MCF 10A (cell line): ENCODE results near the gene MEIKIN. TPM values are rescaled to one million over a fixed set of nuclear protein-coding genes. Genes with fewer than 3 reads are reported as not detected.

ENCODE experiments used
- BruUV-seq: library from RNA; stranded (reverse); fragments of 400-500 nt; replicated peaks from 2 replicates; lab custom pipeline; 2021; lab: Mats Ljungman, UMichigan
- CTCF ChIA-PET: fragments of 300-600 bp; sonication (Branson Sonifier 250); formaldehyde crosslinking; extraction: SDS; loops from one replicate; lab custom pipeline; 2021; ENCODE audit warnings: antibody characterized with exemption, inconsistent platforms; lab: Yijun Ruan, JAX
- POLR2A ChIA-PET: fragments of 300-600, 350-650 bp; sonication (Branson Sonifier 250); formaldehyde crosslinking; extraction: SDS; loops from one replicate; lab custom pipeline; 2020; ENCODE audit warnings: antibody characterized with exemption, inconsistent platforms; lab: Yijun Ruan, JAX
- DNase-seq: peaks from one replicate; pipeline ENCODE4 v3.0.0-alpha.2; 2018; ENCODE audit not compliant: unreplicated experiment
- H3K27ac Mint-ChIP-seq: one replicate; pipeline ENCODE4 v1.8.0; 2022; ENCODE audit warnings: mild to moderate bottlenecking, low read depth, mixed read lengths; ENCODE audit not compliant: unreplicated experiment
- H3K27me3 Mint-ChIP-seq: one replicate; pipeline ENCODE4 v1.8.0; 2022; ENCODE audit warnings: mixed read lengths; ENCODE audit not compliant: insufficient read depth, unreplicated experiment
- H3K36me3 Mint-ChIP-seq: one replicate; pipeline ENCODE4 v1.8.0; 2022; ENCODE audit warnings: mild to moderate bottlenecking, moderate library complexity, mixed read lengths; ENCODE audit not compliant: insufficient read depth, unreplicated experiment
- H3K4me1 Mint-ChIP-seq: one replicate; pipeline ENCODE4 v1.8.0; 2022; ENCODE audit warnings: mixed read lengths; ENCODE audit not compliant: insufficient read depth, unreplicated experiment
- H3K4me3 Mint-ChIP-seq: one replicate; pipeline ENCODE4 v1.8.0; 2022; ENCODE audit warnings: mild to moderate bottlenecking, moderate library complexity, mixed read lengths; ENCODE audit not compliant: unreplicated experiment
- H3K9me3 Mint-ChIP-seq: one replicate; pipeline ENCODE4 v1.8.0; 2022; ENCODE audit warnings: mixed read lengths; ENCODE audit not compliant: unreplicated experiment
- CTCF ChIP-seq: fragments of 200-600 bp; IDR thresholded peaks from one replicate; pipeline ENCODE4 v1.8.0; 2022; ENCODE audit warnings: antibody characterized with exemption, mild to moderate bottlenecking; ENCODE audit not compliant: unreplicated experiment
- intact Hi-C: fragments of 100-400 bp; cut with micrococcal nuclease; formaldehyde crosslinking; loops from 2 replicates; pipeline ENCODE4 v1.14.1; 2022
- total RNA-seq: library from RNA; stranded (reverse); gene quantifications from 2 replicates; pipeline ENCODE4 v1.2.3, GENCODE V29; 2022

Gene MEIKIN
- total RNA-seq, 1 experiment from 2014 or later = not detected

GRCh38 chr5:131952301-131952857, 6.9 kb upstream of the MEIKIN start:
- Mint-ChIP-seq H3K27ac (no peak overlapping the region), H3K9me3 (peaks cover 8% of the 10 kb centered on the region), H3K4me1 (no peaks in the 10 kb centered on the region), H3K4me3 (no peak overlapping the region), H3K27me3 (peaks cover 45% of the 10 kb centered on the region), H3K36me3 (no peaks in the 10 kb centered on the region)
- peak; percentile 7 for DNase-seq
- no peak for TF ChIP-seq CTCF
- ChIA-PET CTCF (interaction anchor here (0.6 kb wide), 1 partner anchor 18 kb away, joined by 3 read pairs; no protein-coding TSS in a partner anchor), POLR2A (interaction anchor here (1.2 kb wide), 1 partner anchor 20 kb away, joined by 4 read pairs; no protein-coding TSS in a partner anchor)
- no TSS peak for BruUV-seq
- intact Hi-C loops = no loop called here

GRCh38 chr5:131950706-131951105, 5.2 kb upstream of the MEIKIN start:
- Mint-ChIP-seq H3K9me3 (peaks cover 8% of the 10 kb centered on the region), H3K4me3 (no peak overlapping the region), H3K27ac (no peak overlapping the region), H3K27me3 (peaks cover 37% of the 10 kb centered on the region), H3K36me3 (no peaks in the 10 kb centered on the region), H3K4me1 (no peaks in the 10 kb centered on the region)
- ChIA-PET POLR2A (no interaction called here), CTCF (no interaction called here)
- TF ChIP-seq CTCF = no peak
- no peak for DNase-seq
- BruUV-seq = no TSS peak
- intact Hi-C loops = no loop called here

DNA sequence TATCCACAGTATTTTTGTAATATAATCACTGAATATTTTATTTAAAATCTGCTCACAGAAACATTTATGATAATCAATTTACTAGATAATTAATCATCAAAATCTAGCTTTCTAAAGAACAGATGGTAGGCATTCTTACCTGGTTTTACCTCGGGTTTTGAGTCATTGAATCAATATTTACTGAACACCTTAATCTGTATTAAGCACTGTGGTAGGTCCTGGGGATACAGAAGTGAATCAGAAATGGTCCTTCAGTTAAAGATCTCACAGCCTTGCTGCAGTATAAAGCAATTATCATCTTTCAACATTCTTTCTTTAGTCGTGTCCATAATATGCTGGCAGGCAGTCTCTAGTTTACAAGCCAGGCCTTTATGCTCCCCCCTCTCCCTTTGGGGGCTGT, 2.0 kb upstream of the MEIKIN start:
- Mint-ChIP-seq H3K27ac (no peak overlapping the region), H3K4me3 (no peak overlapping the region), H3K4me1 (no peaks in the 10 kb centered on the region), H3K9me3 (no peaks in the 10 kb centered on the region), H3K27me3 (peaks cover 23% of the 10 kb centered on the region), H3K36me3 (no peaks in the 10 kb centered on the region)
- ChIA-PET CTCF (interaction anchor here (0.9 kb wide), 1 partner anchor 10 kb away, joined by 5 read pairs; no protein-coding TSS in a partner anchor), POLR2A (no interaction called here)
- intact Hi-C loops = no loop called here
- no peak for DNase-seq
- BruUV-seq = no TSS peak
- TF ChIP-seq CTCF = no peak

DNA sequence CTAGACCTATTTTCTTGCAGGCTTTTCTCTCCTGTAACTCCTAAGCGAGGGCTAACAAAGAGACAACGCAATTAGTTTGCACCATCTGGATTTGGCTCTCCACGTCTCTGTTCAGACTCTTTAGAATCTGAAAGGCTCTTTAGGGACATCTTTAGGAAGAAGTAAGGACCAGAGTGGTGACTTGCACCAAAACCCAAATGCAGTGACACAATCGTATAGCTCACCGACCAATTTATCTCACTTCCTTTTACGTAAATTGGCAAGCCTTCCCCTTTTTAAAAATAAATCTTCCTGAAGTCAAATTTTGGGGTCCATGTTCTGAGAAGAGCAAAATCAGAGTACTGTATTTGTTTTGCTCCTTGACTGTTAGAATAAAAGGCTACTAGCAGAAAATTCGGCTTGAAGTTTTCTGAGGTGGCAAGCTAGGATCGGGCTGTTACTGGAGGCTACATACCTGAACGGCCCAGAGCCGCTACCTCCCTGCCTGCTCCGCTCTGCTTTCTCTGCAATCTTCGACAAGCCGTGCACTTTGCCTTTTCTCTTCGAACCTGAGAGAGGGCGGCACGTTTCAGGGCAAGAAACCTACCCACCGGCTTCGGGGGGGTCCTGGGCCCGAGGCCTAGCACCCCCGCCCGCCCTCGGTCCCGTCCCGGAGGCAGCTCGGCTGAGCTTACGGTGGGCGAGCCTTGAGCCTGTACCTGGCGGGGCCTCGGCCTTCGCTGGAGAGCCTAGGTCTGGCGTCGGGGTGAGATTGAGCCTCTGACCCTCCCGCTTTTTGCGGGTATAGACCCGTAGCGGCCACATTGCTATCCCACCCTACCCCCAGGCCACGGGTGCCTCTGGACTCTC, 537 bp downstream of the MEIKIN start:
- Mint-ChIP-seq H3K36me3 (no peaks in the 10 kb centered on the region), H3K27ac (no peak overlapping the region), H3K4me1 (no peaks in the 10 kb centered on the region), H3K9me3 (no peaks in the 10 kb centered on the region), H3K4me3 (no peak overlapping the region), H3K27me3 (peaks cover 46% of the 10 kb centered on the region)
- TF ChIP-seq CTCF = no peak
- ChIA-PET POLR2A (interaction anchor here (0.6 kb wide), 1 partner anchor 614 kb away, joined by 3 read pairs; no protein-coding TSS in a partner anchor), CTCF (interaction anchor here (1.1 kb wide), 1 partner anchor 11 kb away, joined by 3 read pairs; no protein-coding TSS in a partner anchor)
- intact Hi-C loops = no loop called here
- no peak for DNase-seq
- no TSS peak for BruUV-seq
